Measurements from ENCODE around the gene FAM107A.

The FAM107A gene

GRCh38 chr3:58585994-58586393 lies 8.8 kb upstream of the FAM107A start:
- no peak overlapping the region for H3K27ac ChIP-seq (ENCODE audit: low read length)
- no peak for TF ChIP-seq EZH2phosphoT487 (IDR thresholded peaks at IDR 0.05; ENCODE audit: low read depth)
- TF ChIP-seq, protein P1, sequence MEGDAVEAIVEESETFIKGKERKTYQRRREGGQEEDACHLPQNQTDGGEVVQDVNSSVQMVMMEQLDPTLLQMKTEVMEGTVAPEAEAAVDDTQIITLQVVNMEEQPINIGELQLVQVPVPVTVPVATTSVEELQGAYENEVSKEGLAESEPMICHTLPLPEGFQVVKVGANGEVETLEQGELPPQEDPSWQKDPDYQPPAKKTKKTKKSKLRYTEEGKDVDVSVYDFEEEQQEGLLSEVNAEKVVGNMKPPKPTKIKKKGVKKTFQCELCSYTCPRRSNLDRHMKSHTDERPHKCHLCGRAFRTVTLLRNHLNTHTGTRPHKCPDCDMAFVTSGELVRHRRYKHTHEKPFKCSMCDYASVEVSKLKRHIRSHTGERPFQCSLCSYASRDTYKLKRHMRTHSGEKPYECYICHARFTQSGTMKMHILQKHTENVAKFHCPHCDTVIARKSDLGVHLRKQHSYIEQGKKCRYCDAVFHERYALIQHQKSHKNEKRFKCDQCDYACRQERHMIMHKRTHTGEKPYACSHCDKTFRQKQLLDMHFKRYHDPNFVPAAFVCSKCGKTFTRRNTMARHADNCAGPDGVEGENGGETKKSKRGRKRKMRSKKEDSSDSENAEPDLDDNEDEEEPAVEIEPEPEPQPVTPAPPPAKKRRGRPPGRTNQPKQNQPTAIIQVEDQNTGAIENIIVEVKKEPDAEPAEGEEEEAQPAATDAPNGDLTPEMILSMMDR (IDR thresholded peaks at IDR 0.05; ENCODE audit: low read depth, low read length), result no peak
- 0 out of 2 replicates have a peak, but pooled peaks cover 6% of the 10 kb centered on the region for H4K20me1 ChIP-seq (ENCODE audit: insufficient read depth, low read length)
- no peaks in the 10 kb centered on the region for H3K9me3 ChIP-seq (ENCODE audit: insufficient read depth, low read length)
- no peak overlapping the region for H2AFZ ChIP-seq (ENCODE audit: low read depth, low read length)
- H3K4me2 ChIP-seq (ENCODE audit: low read length), result no peak overlapping the region
- no peak overlapping the region for H3K4me3 ChIP-seq (ENCODE audit: low read length)
- H3K27me3 ChIP-seq (ENCODE audit: low read depth, low read length), result no peaks in the 10 kb centered on the region
- no peaks in the 10 kb centered on the region for H3K79me2 ChIP-seq (ENCODE audit: low read length)
- H3K9ac ChIP-seq (ENCODE audit: low read length), result no peak overlapping the region
- H3K36me3 ChIP-seq (replicated peaks; ENCODE audit: low read depth, low read length), result no peaks in the 10 kb centered on the region
- no peaks in the 10 kb centered on the region; the same call in 1 of the 2 replicates for H3K4me1 ChIP-seq (ENCODE audit: low read length)

- Histone ChIP-seq H3K4me1 (ENCODE audit: low read length) (no peaks in the 10 kb centered on the region; the same call in 1 of the 2 replicates), H4K20me1 (ENCODE audit: insufficient read depth, low read length) (0 out of 2 replicates have a peak, but pooled peaks cover 6% of the 10 kb centered on the region), H3K9ac (ENCODE audit: low read length) (no peak overlapping the region), H2AFZ (ENCODE audit: low read depth, low read length) (no peak overlapping the region), H3K79me2 (ENCODE audit: low read length) (no peaks in the 10 kb centered on the region), H3K4me2 (ENCODE audit: low read length) (no peak overlapping the region), H3K27me3 (ENCODE audit: low read depth, low read length) (no peaks in the 10 kb centered on the region), H3K27ac (ENCODE audit: low read length) (no peak overlapping the region), H3K36me3 (replicated peaks; ENCODE audit: low read depth, low read length) (no peaks in the 10 kb centered on the region), H3K4me3 (ENCODE audit: low read length) (no peak overlapping the region), H3K9me3 (ENCODE audit: insufficient read depth, low read length) (no peaks in the 10 kb centered on the region)
- no peak for TF ChIP-seq EZH2phosphoT487 (IDR thresholded peaks at IDR 0.05; ENCODE audit: low read depth)
- TF ChIP-seq, protein P1 (IDR thresholded peaks at IDR 0.05; ENCODE audit: low read depth, low read length), result no peak
Observed at GRCh38 chr3:58585005-58585786, 8.0 kb upstream of the FAM107A start.

GRCh38 chr3:58584690-58585004 lies 7.5 kb upstream of the FAM107A start:
- TF ChIP-seq EZH2phosphoT487 (IDR thresholded peaks at IDR 0.05; ENCODE audit: low read depth), result no peak
- TF ChIP-seq, protein P1 (IDR thresholded peaks at IDR 0.05; ENCODE audit: low read depth, low read length), result no peak
- Histone ChIP-seq H2AFZ (ENCODE audit: low read depth, low read length) (no peak overlapping the region), H3K36me3 (replicated peaks; ENCODE audit: low read depth, low read length) (no peaks in the 10 kb centered on the region), H3K9ac (ENCODE audit: low read length) (no peak overlapping the region), H3K9me3 (ENCODE audit: insufficient read depth, low read length) (no peaks in the 10 kb centered on the region), H3K4me3 (ENCODE audit: low read length) (no peak overlapping the region), H3K4me2 (ENCODE audit: low read length) (no peak overlapping the region), H3K4me1 (ENCODE audit: low read length) (no peaks in the 10 kb centered on the region; the same call in 1 of the 2 replicates), H3K79me2 (ENCODE audit: low read length) (no peaks in the 10 kb centered on the region), H4K20me1 (ENCODE audit: insufficient read depth, low read length) (0 out of 2 replicates have a peak, but pooled peaks cover 6% of the 10 kb centered on the region), H3K27ac (ENCODE audit: low read length) (no peak overlapping the region), H3K27me3 (ENCODE audit: low read depth, low read length) (no peaks in the 10 kb centered on the region)

GRCh38 chr3:58581328-58582091 lies 4.3 kb upstream of the FAM107A start:
- Histone ChIP-seq H3K27ac (ENCODE audit: low read length) (no peak overlapping the region), H3K4me1 (ENCODE audit: low read length) (no peaks in the 10 kb centered on the region; the same call in 1 of the 2 replicates), H3K9ac (ENCODE audit: low read length) (no peak overlapping the region), H2AFZ (ENCODE audit: low read depth, low read length) (no peak overlapping the region), H4K20me1 (ENCODE audit: insufficient read depth, low read length) (no peaks in the 10 kb centered on the region), H3K36me3 (replicated peaks; ENCODE audit: low read depth, low read length) (no peaks in the 10 kb centered on the region), H3K4me3 (ENCODE audit: low read length) (no peak overlapping the region), H3K4me2 (ENCODE audit: low read length) (no peak overlapping the region), H3K27me3 (ENCODE audit: low read depth, low read length) (peaks cover 3% of the 10 kb centered on the region; the same call in 1 of the 2 replicates), H3K79me2 (ENCODE audit: low read length) (no peaks in the 10 kb centered on the region), H3K9me3 (ENCODE audit: insufficient read depth, low read length) (no peaks in the 10 kb centered on the region)
- no peak for TF ChIP-seq EZH2phosphoT487 (IDR thresholded peaks at IDR 0.05; ENCODE audit: low read depth)
- TF ChIP-seq, protein P1 (IDR thresholded peaks at IDR 0.05; ENCODE audit: low read depth, low read length), result no peak

Data from OCI-LY3 (cell line).